H1 (cell line): ENCODE results near the gene EPHA3. TPM values are rescaled to one million over a fixed set of nuclear protein-coding genes. Genes with fewer than 3 reads are reported as not detected.

Source experiments
- CBX5 ChIP-seq: fragments of 300-800, 300-1000 bp; sonication (generic); IDR thresholded peaks from 2 replicates; pipeline ENCODE4 v1.7.1; 2016; ENCODE audit warnings: antibody characterized with exemption, low read length, low read depth
- CHD7 ChIP-seq: fragments of 300-600 bp; sonication (generic); IDR thresholded peaks from 2 replicates; pipeline ENCODE4 v1.7.1; 2012; ENCODE audit warnings: low read length, moderate library complexity, mild to moderate bottlenecking, inconsistent platforms; ENCODE audit not compliant: insufficient replicate concordance
- GABPA ChIP-seq: IDR thresholded peaks from 2 replicates; pipeline ENCODE4 v1.6.1; 2011; ENCODE audit warnings: mild to moderate bottlenecking, low read length, moderate library complexity, borderline replicate concordance; ENCODE audit not compliant: insufficient read depth
- KDM1A ChIP-seq: fragments of 200-600, 300-600 bp; sonication (generic); IDR thresholded peaks from 2 replicates; pipeline ENCODE4 v1.7.1; 2016; ENCODE audit warnings: mild to moderate bottlenecking, low read length, borderline replicate concordance
- RAD21 ChIP-seq, 2 experiments: IDR thresholded peaks in 1 of 2; conservative IDR thresholded peaks in 1 of 2; 2 replicates each; pipeline ENCODE4 v1.6.1; 2011; ENCODE audit warnings: low read depth in 2 of 2, low read length in 2 of 2, improper control_type of control experiment in 1 of 2, inconsistent platforms in 1 of 2, mild to moderate bottlenecking in 1 of 2, moderate library complexity in 1 of 2
- RFX5 ChIP-seq: IDR thresholded peaks from 2 replicates; pipeline ENCODE4 v1.6.1; 2011; ENCODE audit warnings: low read depth, low read length, improper control_type of control experiment, borderline replicate concordance
- SIN3A ChIP-seq, 2 experiments: IDR thresholded peaks in 1 of 2; conservative IDR thresholded peaks in 1 of 2; 2 replicates each; pipeline ENCODE4 v1.6.1; 2011 to 2012; ENCODE audit warnings: low read length in 2 of 2, improper control_type of control experiment in 1 of 2, low read depth in 1 of 2, mild to moderate bottlenecking in 1 of 2
- SP4 ChIP-seq: IDR thresholded peaks from 2 replicates; pipeline ENCODE4 v1.6.1; 2012; ENCODE audit warnings: low read length, inconsistent platforms
- TAF1 ChIP-seq: IDR thresholded peaks from 2 replicates; pipeline ENCODE4 v1.6.1; 2011; ENCODE audit warnings: mild to moderate bottlenecking, low read depth, low read length
- TCF12 ChIP-seq: IDR thresholded peaks from 2 replicates; pipeline ENCODE4 v1.6.1; 2011; ENCODE audit warnings: low read depth, mild to moderate bottlenecking, low read length
- TEAD4 ChIP-seq: IDR thresholded peaks from 2 replicates; pipeline ENCODE4 v1.6.1; 2012; ENCODE audit warnings: low read depth, low read length, inconsistent platforms, mixed read lengths
- polyA plus RNA-seq, 7 experiments: library from polyadenylated mRNA; depleted of rRNA in 3 of 7; stranded (reverse) in 5 of 7; unstranded in 2 of 7; fragments of >200 nt in 5 of 7; fragments of 200-250 nt in 2 of 7; gene quantifications; 1 replicate in 5 of 7; 2 replicates in 1 of 7; 4 replicates in 1 of 7; pipeline versions ENCODE4 v1.2.1 to v1.2.3, GENCODE V29; 2011 to 2013; ENCODE audit warnings: missing spikeins in 2 of 7, mixed read lengths in 2 of 7
- total RNA-seq: library from RNA; stranded (reverse); fragmentation: NEBNext Ultra II Directional; extraction: Animal tissue kit (Norgen Biotek cat#: 25700); gene quantifications from 2 replicates; pipeline ENCODE4 v1.2.1, GENCODE V29; 2021

The EPHA3 gene
- total and polyA plus RNA-seq, 2 of the 8 experiments (the other 6 are each of a cell fraction or from before 2014, with no cell fraction given), result 0.09 to 0.22 TPM

GRCh38 chr3:89264037-89264560 is 156.7 kb downstream of the EPHA3 start (continued):
- TF ChIP-seq CHD7, result no peak
- no peak for TF ChIP-seq CBX5
- TF ChIP-seq RFX5, result no peak
- no peak for TF ChIP-seq SIN3A (conservative IDR thresholded peaks at IDR 0.05 in 1 of 2, IDR thresholded peaks at IDR 0.05 in 1 of 2; ENCODE audit: low read depth in 1 of 2, low read length in 2 of 2)
- no peak for TF ChIP-seq TAF1
- TF ChIP-seq TCF12, result no peak
- no peak for TF ChIP-seq SP4
- TF ChIP-seq RAD21 (IDR thresholded peaks at IDR 0.05 in 1 of 2, conservative IDR thresholded peaks at IDR 0.05 in 1 of 2; ENCODE audit: low read depth in 2 of 2, low read length in 2 of 2), result no peak
- TF ChIP-seq KDM1A, result no peak
- TF ChIP-seq GABPA, result no peak
- TF ChIP-seq TEAD4, result no peak
